K562 (cell line): ENCODE results near the gene PACRG. TPM values are rescaled to one million over a fixed set of nuclear protein-coding genes. Genes with fewer than 3 reads are reported as not detected.

ENCODE experiments used
- BRCA1 ChIP-seq, 2 experiments: fragments of 450-650 bp in 1 of 2; sonication (generic) in 1 of 2; formaldehyde crosslinking in 1 of 2; IDR thresholded peaks; 2 replicates each; pipeline versions ENCODE4 v1.5.0 to v1.6.1; 2017 to 2020; ENCODE audit warnings: mild to moderate bottlenecking in 1 of 2, missing genetic modification reagents in 1 of 2
- ETS1 ChIP-seq: conservative IDR thresholded peaks from 2 replicates; pipeline ENCODE4 v1.6.1; 2011; ENCODE audit warnings: low read depth, mild to moderate bottlenecking, low read length; ENCODE audit not compliant: control insufficient read depth
- GABPB2 ChIP-seq: fragments of 250-450 bp; sonication (Bioruptor Pico); conservative IDR thresholded peaks from 2 replicates; pipeline ENCODE4 v1.5.1; 2021; ENCODE audit warnings: mild to moderate bottlenecking
- GTF2E2 ChIP-seq: fragments of 200-800 bp; sonication (Bioruptor generic); IDR thresholded peaks from 2 replicates; pipeline ENCODE4 v1.6.1; 2016; ENCODE audit warnings: missing genetic modification characterization, missing compliant biosample characterization
- IFI16 ChIP-seq: fragments of 250-450 bp; sonication (Bioruptor Pico); IDR thresholded peaks from 2 replicates; pipeline ENCODE4 v2.1.2; 2022; ENCODE audit warnings: mild to moderate bottlenecking, inconsistent platforms
- TOE1 ChIP-seq, 2 experiments: fragments of 450-650 bp in 1 of 2; sonication (generic) in 1 of 2; formaldehyde crosslinking in 1 of 2; IDR thresholded peaks; 2 replicates each; pipeline versions ENCODE4 v1.7.1 to v1.8.0; 2016 to 2022; ENCODE audit warnings: borderline replicate concordance in 2 of 2, mild to moderate bottlenecking in 2 of 2, antibody characterized with exemption in 1 of 2, inconsistent platforms in 1 of 2, low read depth in 1 of 2, missing genetic modification reagents in 1 of 2, moderate library complexity in 1 of 2
- ZFP30 ChIP-seq: fragments of 250-450 bp; sonication (Bioruptor Pico); IDR thresholded peaks from 2 replicates; pipeline ENCODE4 v1.8.0; 2022; ENCODE audit warnings: moderate library complexity, mild to moderate bottlenecking, inconsistent platforms, borderline replicate concordance
- polyA plus RNA-seq, 8 experiments: library from polyadenylated mRNA; depleted of rRNA in 4 of 8; stranded (reverse) in 5 of 8; unstranded in 3 of 8; fragments of >200 nt; fragmentation: Nextera tagmentation in 2 of 8; fragmentation: Illumina TruSeq in 1 of 8; extraction: Ambion mirVana in 2 of 8; extraction: Trizol in 1 of 8; gene quantifications; 2 replicates each; pipeline versions ENCODE4 v1.2.1 to v1.2.3, GENCODE V29; 2011 to 2014; ENCODE audit warnings: inconsistent platforms in 1 of 8, missing spikeins in 1 of 8
- total RNA-seq, 7 experiments: library from RNA; depleted of rRNA in 6 of 7; stranded (reverse); fragments of >200 nt in 6 of 7; fragmentation: Illumina TruSeq in 2 of 7; extraction: Trizol in 2 of 7; gene quantifications; 2 replicates each; pipeline versions ENCODE4 v1.2.1 to v1.2.3, GENCODE V29; 2011 to 2021; ENCODE audit warnings: low replicate concordance in 1 of 7
- TF ChIP-seq, protein P1 (sequence below), 2 experiments: fragments of 450-650 bp; IDR thresholded peaks; 2 replicates each; pipeline ENCODE4 v1.6.1; 2018; ENCODE audit warnings: mild to moderate bottlenecking in 2 of 2, low read depth in 1 of 2; ENCODE audit not compliant: partially characterized antibody in 2 of 2
- TF ChIP-seq, protein P2 (sequence below), 3 experiments: fragments of 200-800 bp in 1 of 3; sonication (Bioruptor generic) in 1 of 3; sonication (generic) in 1 of 3; formaldehyde crosslinking in 1 of 3; IDR thresholded peaks; 2 replicates each; pipeline versions ENCODE4 v1.6.1 to v1.8.0; 2016 to 2022; ENCODE audit warnings: mild to moderate bottlenecking in 2 of 3, missing compliant biosample characterization in 2 of 3, missing genetic modification characterization in 2 of 3, missing genetic modification reagents in 1 of 3

PACRG gene
- total and polyA plus RNA-seq, 9 of the 15 experiments (the other 6 are each of a cell fraction or from before 2014, with no cell fraction given), result 0.04 TPM; not detected in 8

GRCh38 chr6:163289447-163289846, 561.7 kb downstream of the PACRG start (continued):
- TF ChIP-seq GABPB2 (CRISPR knock-in tag) (no peak), TOE1 (IDR thresholded peaks at IDR 0.05; ENCODE audit: borderline replicate concordance) (no peak), TOE1 (CRISPR knock-in tag; IDR thresholded peaks at IDR 0.05; ENCODE audit: borderline replicate concordance, low read depth) (no peak), ETS1 (no peak), ZFP30 (CRISPR knock-in tag) (no peak), BRCA1 (IDR thresholded peaks at IDR 0.05) (no peak), BRCA1 (CRISPR knock-in tag; IDR thresholded peaks at IDR 0.05) (no peak), GTF2E2 (tag) (no peak), IFI16 (CRISPR knock-in tag) (no peak)
- TF ChIP-seq, protein P1, sequence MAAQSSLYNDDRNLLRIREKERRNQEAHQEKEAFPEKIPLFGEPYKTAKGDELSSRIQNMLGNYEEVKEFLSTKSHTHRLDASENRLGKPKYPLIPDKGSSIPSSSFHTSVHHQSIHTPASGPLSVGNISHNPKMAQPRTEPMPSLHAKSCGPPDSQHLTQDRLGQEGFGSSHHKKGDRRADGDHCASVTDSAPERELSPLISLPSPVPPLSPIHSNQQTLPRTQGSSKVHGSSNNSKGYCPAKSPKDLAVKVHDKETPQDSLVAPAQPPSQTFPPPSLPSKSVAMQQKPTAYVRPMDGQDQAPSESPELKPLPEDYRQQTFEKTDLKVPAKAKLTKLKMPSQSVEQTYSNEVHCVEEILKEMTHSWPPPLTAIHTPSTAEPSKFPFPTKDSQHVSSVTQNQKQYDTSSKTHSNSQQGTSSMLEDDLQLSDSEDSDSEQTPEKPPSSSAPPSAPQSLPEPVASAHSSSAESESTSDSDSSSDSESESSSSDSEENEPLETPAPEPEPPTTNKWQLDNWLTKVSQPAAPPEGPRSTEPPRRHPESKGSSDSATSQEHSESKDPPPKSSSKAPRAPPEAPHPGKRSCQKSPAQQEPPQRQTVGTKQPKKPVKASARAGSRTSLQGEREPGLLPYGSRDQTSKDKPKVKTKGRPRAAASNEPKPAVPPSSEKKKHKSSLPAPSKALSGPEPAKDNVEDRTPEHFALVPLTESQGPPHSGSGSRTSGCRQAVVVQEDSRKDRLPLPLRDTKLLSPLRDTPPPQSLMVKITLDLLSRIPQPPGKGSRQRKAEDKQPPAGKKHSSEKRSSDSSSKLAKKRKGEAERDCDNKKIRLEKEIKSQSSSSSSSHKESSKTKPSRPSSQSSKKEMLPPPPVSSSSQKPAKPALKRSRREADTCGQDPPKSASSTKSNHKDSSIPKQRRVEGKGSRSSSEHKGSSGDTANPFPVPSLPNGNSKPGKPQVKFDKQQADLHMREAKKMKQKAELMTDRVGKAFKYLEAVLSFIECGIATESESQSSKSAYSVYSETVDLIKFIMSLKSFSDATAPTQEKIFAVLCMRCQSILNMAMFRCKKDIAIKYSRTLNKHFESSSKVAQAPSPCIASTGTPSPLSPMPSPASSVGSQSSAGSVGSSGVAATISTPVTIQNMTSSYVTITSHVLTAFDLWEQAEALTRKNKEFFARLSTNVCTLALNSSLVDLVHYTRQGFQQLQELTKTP (IDR thresholded peaks at IDR 0.05; ENCODE audit: low read depth in 1 of 2, partially characterized antibody in 2 of 2), result no peak
- TF ChIP-seq, protein P2, sequence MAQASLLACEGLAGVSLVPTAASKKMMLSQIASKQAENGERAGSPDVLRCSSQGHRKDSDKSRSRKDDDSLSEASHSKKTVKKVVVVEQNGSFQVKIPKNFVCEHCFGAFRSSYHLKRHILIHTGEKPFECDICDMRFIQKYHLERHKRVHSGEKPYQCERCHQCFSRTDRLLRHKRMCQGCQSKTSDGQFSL (CRISPR knock-in tag; IDR thresholded peaks at IDR 0.05), result no peak
- TF ChIP-seq, protein P2 (tag; IDR thresholded peaks at IDR 0.05), result no peak
